GM21381 (cell line): Measurements from ENCODE around the gene VIL1.

ENCODE experiments used
- ATAC-seq: cut with Tn5 transposase; IDR thresholded peaks from one replicate; pipeline ENCODE4 v1.9.1; 2021; ENCODE audit warnings: mild to moderate bottlenecking, moderate library complexity; ENCODE audit not compliant: unreplicated experiment

VIL1 gene

DNA sequence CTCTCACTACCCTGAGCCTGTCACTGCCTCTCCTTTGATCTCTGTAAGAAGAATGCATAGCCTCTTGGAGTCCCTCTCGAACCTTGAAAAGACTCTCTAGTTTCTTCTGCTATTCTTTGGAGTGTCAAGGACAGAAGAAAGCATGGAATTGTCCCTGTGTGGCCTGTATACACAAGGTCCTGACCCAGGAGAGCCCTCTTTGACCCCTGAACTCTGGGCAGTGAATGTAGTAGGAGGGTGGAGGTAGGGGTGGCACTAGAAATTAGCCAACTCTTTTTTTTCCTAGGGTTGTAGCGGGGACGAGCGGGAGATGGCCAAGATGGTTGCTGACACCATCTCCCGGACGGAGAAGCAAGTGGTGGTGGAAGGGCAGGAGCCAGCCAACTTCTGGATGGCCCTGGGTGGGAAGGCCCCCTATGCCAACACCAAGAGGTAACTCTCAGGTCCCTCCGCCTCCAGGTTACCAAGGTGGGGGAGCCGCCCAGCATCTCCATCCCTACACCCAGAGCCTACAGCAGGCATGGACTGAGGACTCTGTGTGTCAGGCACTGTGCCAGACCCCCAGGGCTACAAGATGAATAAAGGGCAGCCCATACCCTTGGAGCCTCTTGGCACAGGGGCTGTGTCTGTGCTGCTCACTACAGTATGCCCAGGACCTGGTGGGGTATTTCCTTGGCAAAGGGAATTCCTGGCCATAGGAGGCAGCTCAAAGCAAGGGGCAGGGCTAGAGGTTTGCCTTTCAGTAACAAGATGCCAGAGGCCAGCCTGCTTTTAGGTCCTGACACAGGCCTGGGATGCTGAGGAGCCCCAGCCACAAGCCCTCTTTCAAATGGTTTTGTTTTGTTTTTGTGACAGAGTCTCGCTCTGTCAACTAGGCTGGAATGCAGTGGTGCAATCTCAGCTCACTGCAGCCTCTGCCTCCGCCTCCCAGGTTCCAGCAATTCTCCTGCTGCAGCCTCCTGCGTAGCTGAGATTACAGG lies 16.4 kb downstream of the VIL1 start:
- no peak for ATAC-seq

DNA sequence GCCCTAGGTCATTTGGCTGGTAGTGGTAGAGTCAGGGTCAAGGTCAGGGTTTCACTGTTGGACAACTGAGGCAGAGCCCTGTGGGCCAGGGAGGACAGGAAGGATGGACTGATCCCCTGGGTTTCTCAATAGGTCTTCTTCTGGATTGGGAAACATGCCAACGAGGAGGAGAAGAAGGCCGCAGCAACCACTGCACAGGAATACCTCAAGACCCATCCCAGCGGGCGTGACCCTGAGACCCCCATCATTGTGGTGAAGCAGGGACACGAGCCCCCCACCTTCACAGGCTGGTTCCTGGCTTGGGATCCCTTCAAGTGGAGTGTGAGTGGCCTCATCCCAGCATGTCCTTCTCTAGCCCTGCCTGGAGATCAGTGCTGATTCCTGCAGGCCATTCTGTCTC lies 18.1 kb downstream of the VIL1 start:
- no peak for ATAC-seq

DNA sequence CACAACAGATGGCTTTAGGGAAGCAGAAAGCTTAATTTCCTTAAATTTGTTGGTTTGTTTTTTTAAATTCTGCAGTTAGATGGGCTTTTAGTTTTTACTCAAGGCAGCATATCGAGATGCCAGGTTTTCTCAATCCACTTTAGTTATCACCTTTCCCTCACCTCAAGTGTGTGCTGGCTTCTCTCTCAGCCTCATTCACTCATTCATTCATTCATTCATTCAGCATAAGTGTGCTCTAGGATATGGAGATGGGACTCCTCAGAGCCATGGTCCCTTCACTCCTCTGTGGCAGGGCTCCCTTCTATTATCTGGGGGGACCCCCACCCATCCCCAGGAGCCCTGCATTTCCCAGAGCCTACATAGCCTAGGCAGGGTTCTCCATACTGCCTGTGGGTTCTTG lies 19.0 kb downstream of the VIL1 start:
- ATAC-seq = no peak

DNA sequence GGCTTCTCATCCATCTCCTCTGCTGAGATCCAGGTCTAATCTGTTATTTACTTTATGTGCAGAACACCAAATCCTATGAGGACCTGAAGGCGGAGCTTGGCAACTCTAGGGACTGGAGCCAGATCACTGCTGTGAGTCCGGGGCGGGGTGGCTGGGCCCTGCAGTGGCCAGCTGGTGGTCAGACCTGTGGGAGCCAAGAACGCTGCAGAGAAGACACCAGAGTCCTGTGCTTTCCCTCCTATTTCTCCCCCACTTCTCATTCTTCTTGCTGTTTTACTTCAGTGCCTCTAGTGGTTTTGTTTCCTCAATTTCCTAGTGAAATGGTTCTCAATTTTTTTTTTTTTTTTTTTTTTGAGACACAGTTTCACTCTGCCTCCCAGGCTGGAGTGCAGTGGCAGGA lies 19.7 kb downstream of the VIL1 start:
- ATAC-seq = no peak

DNA sequence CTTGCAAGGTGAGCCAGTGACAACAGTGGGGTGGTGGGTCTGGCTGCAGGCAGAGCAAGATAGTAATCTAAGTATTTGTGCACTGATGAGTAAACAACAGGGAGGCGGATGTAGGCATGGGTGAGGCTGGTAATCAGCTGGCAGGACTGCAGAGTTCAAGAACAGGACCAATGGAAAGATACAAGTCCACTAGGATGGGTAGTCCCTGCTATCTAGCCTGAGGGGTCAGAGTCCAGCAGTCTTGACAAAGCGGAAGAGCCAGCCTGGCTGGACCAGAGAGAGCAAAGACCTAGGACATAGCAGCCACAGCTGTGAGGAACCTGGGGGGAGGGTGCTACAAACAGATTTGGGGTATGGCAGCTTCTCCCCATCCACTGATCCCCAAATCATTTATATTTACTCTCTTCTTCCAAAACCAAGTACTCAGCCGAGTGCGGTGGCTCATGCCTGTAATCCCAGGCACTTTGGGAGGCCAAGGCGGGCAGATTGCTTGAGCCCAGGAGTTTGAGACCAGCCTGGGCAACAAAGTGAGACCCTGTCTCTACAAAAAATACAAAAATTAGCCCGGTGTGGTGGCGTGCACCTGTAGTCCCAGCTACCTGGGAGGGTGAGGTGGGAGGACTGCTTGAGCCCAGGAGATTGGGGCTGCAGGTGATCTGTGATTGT lies 25.9 kb downstream of the VIL1 start:
- no peak for ATAC-seq

DNA sequence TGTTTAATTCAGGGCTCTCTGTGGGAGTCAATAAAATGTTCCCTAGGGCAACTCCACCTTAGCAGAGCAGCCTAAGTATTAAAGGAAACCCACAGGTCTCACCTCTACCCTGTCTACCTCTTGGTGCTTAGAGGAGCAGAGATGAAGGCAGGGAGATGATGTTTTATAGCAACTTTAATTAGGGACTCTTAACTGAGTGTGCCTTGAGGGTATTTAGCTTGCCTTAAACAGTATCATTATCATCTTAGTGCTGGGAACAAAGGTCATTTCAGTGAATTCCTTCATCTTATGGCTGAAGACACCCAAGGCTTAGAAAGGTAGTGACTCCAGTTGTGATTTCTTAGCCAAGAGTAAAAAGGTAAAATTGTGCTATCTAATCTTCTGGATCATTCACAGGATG lies 26.7 kb downstream of the VIL1 start:
- ATAC-seq = no peak

DNA sequence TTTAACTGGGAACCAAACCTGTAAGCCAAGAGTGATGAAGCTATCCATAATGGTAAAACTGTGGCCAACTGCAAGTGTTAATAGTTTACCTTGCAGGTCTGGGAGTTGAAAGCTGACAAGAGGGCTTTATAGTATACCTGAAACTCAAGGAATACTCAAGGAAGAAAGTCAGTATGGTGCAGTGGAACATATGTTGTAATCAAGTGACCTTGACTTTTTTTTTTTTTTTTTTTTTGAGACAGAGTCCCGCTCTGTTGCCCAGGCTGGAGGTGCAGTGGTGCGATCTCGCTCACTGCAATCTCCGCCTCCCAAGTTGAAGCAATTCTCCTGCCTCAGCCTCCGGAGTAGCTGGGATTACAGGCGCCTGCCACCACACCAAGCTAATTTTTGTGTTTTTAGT lies 27.6 kb downstream of the VIL1 start:
- ATAC-seq = no peak

DNA sequence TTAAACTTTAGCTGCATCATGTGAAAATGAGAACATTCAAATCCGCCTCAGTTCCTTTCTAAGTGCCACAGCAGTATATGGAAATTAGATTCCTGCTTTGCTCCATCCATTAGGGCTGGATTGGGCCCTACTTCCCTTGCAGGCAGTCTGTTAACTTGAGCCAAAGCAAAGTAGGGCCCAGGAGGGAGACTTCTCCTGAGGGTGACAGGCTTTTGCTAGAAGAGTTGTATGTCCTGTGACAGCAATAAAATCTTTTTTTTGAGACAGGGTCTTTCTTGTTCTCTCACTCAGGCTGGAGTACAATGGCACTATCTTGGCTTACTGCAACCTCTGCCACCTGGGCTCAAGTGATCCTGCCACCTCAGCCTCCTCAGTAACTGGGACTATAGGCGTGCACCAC lies 28.1 kb downstream of the VIL1 start:
- no peak for ATAC-seq

DNA sequence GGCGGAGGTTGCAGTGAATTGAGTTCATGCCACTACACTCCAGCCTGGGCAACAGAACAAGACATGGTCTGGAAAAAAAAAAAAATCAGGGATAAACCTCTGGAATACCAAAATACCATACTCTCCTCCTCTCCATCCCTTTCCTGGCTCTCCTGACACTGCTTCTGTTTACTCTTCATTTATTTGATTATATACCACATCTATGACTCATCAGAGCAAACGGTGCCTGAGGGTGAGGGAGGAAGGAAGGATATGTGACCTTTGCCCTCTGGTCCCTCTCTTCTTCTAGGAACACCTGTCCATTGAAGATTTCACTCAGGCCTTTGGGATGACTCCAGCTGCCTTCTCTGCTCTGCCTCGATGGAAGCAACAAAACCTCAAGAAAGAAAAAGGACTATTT lies 30.0 kb downstream of the VIL1 start:
- no peak for ATAC-seq

DNA sequence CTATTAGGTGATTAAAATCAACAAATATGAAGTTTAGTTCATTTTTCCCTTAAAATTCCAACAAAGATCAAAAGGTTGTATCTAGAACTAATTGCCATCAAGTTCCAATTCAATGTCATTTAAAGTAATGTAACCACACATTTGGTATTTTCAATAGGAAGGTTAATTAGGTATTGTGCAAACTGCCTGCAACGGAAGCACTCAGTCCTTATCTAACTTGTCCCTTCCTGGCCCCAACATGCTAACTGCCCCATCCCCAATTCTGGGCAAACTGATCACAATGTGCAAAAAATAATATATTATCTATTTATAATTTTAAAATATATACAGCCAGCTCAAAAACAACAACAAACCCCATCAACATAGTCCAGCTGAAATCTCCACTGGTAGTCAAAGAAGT lies 33.2 kb downstream of the VIL1 start:
- ATAC-seq = no peak

DNA sequence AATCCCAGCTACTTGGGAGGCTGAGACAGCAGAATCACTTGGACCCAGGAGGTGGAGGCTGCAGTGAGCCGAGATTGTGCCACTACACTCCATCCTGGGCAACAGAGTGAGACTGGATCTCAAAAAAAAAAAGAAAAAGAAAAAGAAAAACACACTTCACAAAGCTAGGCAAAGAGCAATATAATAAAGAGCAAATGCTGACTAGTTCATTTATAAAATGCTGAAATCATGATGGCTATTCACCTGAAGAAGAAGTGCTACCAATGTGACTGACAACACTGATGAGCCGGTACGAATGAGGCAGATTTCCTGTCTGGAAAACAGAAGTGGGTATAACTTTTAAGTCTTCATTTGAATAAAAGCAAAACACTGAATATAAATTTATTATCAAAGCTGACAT lies 37.9 kb downstream of the VIL1 start:
- ATAC-seq = no peak

DNA sequence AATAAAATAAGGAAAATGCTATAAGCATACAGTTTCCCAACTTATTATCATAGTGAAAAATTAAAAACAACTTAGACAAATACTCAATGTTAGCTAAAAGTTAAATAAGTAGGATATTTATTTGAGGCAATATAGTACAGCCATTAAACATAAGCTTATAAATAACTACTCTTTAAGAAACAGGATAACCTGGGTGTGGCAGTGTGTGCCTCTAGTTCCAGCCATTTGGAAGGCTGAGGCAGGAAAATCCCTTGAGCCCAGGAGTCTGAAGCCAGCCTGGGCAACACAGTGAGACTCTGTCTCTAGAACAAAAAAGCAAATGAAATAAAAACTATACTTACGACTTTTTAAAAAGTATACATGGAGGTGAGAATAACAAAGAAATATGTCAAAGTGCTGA lies 39.7 kb downstream of the VIL1 start:
- no peak for ATAC-seq

DNA sequence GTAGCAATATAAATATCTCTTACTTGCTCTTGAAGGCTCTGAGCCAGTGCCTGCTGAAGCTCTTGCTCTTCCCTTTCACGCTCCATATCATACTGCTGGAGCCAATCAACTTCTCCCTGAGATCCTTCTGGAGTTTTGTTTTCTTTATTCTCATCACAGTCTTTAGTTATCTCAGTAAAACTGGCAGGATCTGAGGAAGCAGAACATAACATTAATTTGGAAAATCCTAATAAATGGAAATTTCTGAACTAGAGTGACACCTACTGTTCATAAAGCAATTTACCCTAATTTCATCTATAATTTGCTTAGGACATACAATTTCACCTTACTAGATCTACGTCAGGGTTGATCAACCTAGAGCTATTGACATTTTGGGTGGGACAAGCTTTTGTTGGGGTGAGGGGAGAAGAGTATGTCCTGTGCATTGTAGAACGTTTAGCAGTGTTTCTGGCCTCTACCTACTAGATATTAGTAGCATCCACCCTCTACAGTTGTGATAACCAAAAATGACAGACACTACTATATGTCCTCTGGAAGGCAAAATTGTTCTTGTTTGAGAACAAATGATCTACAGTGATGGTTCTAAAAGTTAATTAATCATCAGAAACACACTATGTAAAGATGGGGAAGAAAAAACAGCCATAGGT lies 47.2 kb downstream of the VIL1 start:
- ATAC-seq = no peak

DNA sequence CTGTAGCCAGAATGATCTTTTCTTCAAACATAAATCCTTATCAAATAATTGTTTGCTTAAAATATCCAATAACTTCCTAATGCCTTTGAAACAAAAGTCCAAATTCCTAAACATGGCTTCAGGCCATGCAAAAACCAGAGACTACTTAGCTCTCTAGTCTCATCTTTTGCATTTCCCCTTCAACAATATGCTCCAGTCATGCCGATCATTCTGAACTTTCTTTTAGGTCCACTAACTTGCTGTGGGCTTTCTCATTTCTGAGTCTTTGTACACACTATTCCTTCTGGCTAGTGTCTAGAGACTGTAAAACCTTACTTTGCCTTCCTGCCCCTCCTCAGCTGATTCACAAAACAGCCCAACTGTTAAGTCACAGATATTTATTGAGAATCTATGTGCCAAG lies 51.5 kb downstream of the VIL1 start:
- no peak for ATAC-seq

DNA sequence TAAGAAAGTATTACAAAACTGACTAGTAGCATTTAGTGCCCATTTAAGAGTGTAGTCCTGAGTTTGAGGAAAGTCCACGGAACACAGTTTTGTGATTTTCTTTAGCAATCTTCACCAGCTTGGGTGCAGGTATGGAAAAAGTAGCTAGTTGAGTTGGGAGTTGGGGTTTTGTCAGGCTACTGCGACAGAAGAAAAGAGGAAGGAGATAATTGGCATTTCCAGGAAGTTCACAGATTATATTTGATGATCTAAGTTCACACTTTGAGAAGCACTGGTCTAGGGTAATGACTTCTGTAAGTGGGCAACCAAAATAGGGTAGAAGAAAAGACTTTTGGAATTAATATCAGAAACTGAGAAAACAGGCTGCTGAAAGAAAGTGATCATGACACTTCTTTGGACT lies 52.1 kb downstream of the VIL1 start:
- no peak for ATAC-seq

DNA sequence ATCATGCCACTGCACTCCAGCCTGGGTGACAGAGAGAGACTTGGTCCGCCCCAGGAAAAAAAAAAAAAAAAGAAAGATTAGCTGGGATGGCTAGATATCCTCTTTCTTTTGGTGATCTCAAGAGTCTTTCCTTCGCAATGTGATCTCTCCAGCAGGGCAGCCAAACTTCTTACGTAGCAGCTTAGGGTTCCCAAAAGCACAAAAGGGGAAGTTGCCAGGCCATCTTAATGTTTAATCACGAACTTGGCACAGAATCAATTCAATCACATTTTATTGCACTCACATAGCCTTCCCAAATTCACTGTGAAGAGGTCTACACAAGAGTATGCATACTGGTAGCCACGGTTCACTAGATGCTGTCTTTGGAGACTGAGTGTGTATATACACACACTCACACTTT lies 53.1 kb downstream of the VIL1 start:
- ATAC-seq = no peak

DNA sequence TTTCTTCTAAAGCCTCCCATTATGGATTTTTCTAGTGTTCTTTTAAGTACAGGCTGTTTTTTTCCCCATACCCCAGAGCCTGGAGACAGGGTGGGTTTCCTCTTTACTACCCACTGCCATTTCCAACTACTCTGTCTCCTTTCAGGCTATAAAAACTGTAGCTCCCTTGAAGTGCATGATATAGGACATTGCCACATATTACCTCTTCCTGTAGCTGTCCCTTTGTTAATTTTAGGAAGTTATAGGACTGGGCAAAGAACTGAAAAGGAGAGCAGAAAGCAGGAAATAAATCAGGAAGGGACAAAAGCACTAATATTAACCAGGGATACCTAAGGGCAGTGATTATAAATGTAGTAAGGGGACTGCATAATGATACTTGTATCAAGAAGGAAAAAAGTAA lies 54.1 kb downstream of the VIL1 start:
- no peak for ATAC-seq

DNA sequence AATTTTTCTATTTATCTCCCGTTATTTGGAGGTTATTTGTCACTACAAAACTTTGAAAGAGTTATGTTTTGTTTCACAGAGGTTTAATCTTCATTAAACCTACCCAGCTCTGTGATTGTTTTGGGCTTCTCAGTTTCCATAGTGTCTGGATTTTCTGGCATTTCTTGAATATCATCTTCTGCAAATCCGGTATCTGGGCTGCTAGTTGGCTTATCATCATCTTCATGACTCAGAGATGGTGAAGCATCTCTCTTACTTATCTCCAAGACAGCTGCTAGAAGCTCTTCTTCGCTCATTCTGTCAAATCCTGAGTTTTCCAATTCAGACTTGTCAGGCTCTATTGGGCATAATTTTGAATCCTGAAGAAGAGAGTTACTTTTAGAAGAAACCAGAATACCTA lies 55.6 kb downstream of the VIL1 start:
- no peak for ATAC-seq

DNA sequence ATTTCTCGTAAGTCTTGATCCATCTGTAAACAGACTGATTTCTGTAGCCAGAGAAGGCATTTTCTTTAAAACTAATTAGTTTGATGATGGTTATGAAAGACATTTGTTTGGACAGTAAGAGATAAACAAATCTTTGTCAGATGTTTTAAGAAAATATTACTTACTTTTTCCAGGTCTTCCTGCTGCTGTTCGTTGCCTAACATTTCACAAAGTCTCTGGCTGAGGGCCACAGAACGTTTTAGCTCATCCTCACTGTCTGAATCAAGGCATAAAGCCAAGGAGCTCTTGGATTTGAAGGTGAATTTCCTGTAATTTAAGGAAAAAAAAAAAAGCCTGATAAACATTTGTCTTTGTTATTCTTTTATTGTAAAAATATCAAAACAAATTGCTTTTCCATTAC lies 57.8 kb downstream of the VIL1 start:
- no peak for ATAC-seq

DNA sequence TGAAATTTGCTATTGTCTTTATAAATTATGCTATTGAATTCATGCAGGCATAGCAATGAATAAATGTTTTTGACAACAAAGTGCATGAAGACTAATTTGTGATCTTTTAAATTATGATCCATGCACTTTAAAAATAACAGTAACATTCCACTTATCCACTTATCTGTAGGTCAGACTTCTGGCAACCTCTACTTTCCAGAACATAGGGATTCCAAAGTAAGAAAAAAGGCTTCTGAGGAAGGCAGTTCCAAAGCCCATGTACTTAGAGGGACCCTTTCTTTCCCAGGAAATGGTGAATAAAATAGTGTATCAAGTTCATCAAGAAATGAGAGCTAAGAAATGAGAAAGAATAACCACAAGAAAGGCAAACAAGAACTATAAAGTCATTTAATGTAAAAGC lies 58.3 kb downstream of the VIL1 start:
- no peak for ATAC-seq

DNA sequence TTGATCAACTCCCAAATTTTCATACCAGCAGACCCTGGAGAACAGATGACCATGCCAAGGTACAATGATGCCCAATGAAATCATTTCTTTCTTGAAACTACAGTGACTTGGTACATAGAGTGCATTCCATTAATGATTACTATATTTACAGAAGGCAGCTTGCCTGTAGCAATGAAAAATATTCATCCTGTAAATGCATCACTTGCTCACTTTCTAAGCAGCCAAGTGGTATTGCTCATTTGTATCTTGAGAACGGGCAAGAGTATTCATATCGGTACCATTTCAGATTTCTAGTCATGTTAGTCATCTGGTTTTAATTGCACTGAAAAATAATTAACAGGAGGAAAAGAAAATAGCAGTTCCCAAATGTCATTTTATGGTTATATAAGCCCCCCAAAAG lies 59.6 kb downstream of the VIL1 start:
- no peak for ATAC-seq

DNA sequence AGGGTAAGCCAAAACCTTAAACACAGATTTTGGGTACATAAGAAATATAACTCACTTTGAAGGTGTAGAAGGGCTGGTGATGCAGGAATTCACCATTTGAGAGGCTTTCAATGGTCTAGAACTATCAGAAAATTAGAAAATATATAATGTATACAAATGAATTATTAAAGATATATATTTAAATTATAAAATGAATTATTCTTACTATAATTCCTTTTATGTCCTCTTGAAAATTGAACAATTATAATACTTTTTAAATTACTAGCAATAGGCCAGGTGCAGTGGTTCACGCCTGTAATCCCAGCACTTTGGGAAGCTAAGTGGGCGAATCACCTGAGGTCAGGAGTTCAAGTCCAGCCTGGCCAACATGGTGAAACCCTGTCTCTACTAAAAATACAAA lies 60.7 kb downstream of the VIL1 start:
- ATAC-seq = no peak
